SK-N-MC (cell line): ENCODE data around the gene CRP.
"Not testable (repeated sequence)": the region's sequence is repeated elsewhere in the genome, so short reads cannot be mapped to it uniquely, and the experiment has no call there.

Experiments used
- DNase-seq: peaks from one replicate; pipeline ENCODE4 v3.0.0-alpha.2; 2011; ENCODE audit warnings: low read depth, low spot score
- H3K27ac ChIP-seq: fragments of 200-600 bp; sonication (generic); 2 replicates; pipeline ENCODE4 v1.5.1; 2016; ENCODE audit warnings: mixed run types
- H3K36me3 ChIP-seq: fragments of 200-600 bp; sonication (generic); 2 replicates; pipeline ENCODE4 v1.6.1; 2017; ENCODE audit warnings: antibody characterized with exemption, low read length, mixed read lengths; ENCODE audit not compliant: insufficient read depth
- H3K4me3 ChIP-seq: fragments of 200-600 bp; sonication (generic); 2 replicates; pipeline ENCODE4 v1.5.1; 2016
- H3K9ac ChIP-seq: fragments of 200-600 bp; sonication (generic); 2 replicates; pipeline ENCODE4 v1.8.0; 2017; ENCODE audit warnings: mixed run types, mixed read lengths; ENCODE audit not compliant: insufficient read length
- H3K9me3 ChIP-seq: fragments of 200-600 bp; sonication (generic); 2 replicates; pipeline ENCODE4 v1.6.1; 2017; ENCODE audit warnings: low read depth, mild to moderate bottlenecking, antibody characterized with exemption, low read length, moderate library complexity, mixed read lengths
- EZH2 ChIP-seq: fragments of 200-600 bp; sonication (generic); IDR thresholded peaks from one replicate; pipeline ENCODE4 v1.6.1; 2017; ENCODE audit warnings: antibody characterized with exemption
- FOXP2 ChIP-seq: optimal IDR thresholded peaks from 2 replicates; pipeline ENCODE3; 2011; ENCODE audit warnings: mild to moderate bottlenecking, moderate library complexity; ENCODE audit not compliant: insufficient read depth; ENCODE audit errors: extremely low read length, control extremely low read depth
- POLR2AphosphoS5 ChIP-seq: IDR thresholded peaks from 2 replicates; pipeline ENCODE4 v1.6.1; 2012; ENCODE audit warnings: mild to moderate bottlenecking, low read depth, low read length, borderline replicate concordance

Gene CRP

GRCh38 chr1:159748370-159748769 lies 34.0 kb upstream of the CRP start:
- H3K36me3 ChIP-seq, result no peaks in the 10 kb centered on the region
- no peak for DNase-seq
- TF ChIP-seq EZH2, result no peak
- TF ChIP-seq POLR2AphosphoS5, result no peak
- TF ChIP-seq FOXP2, result no peak
- H3K27ac ChIP-seq, result no peak overlapping the region
- H3K9me3 ChIP-seq, result no peaks in the 10 kb centered on the region
- no peak overlapping the region for H3K9ac ChIP-seq
- H3K4me3 ChIP-seq, result no peak overlapping the region

GRCh38 chr1:159746666-159747065 lies 32.3 kb upstream of the CRP start:
- Histone ChIP-seq H3K36me3 (no peaks in the 10 kb centered on the region), H3K9me3 (no peaks in the 10 kb centered on the region), H3K27ac (no peak overlapping the region), H3K9ac (no peak overlapping the region), H3K4me3 (no peak overlapping the region)
- DNase-seq, result no peak
- no peak for TF ChIP-seq POLR2AphosphoS5
- no peak for TF ChIP-seq EZH2
- TF ChIP-seq FOXP2, result no peak

- Histone ChIP-seq H3K36me3 (no peaks in the 10 kb centered on the region), H3K4me3 (no peak overlapping the region), H3K9ac (no peak overlapping the region), H3K9me3 (no peaks in the 10 kb centered on the region), H3K27ac (no peak overlapping the region)
- TF ChIP-seq FOXP2, result no peak
- TF ChIP-seq EZH2, result no peak
- no peak for TF ChIP-seq POLR2AphosphoS5
- no peak for DNase-seq
These were observed 29.4 kb upstream of the CRP start for GRCh38 chr1:159743651-159744410.

- no peaks in the 10 kb centered on the region for H3K36me3 ChIP-seq
- H3K27ac ChIP-seq, result no peak overlapping the region
- H3K4me3 ChIP-seq, result no peak overlapping the region
- no peak for TF ChIP-seq EZH2
- DNase-seq, result no peak
- no peaks in the 10 kb centered on the region for H3K9me3 ChIP-seq
- no peak overlapping the region for H3K9ac ChIP-seq
These were observed 23.0 kb upstream of the CRP start for GRCh38 chr1:159737238-159737916.

- not testable (repeated sequence) for H3K27ac ChIP-seq, H3K4me3 ChIP-seq, DNase-seq, H3K9ac ChIP-seq, H3K36me3 ChIP-seq, H3K9me3 ChIP-seq
These were observed 8.8 kb upstream of the CRP start for GRCh38 chr1:159723188-159723587.

GRCh38 chr1:159719990-159720389 lies 5.6 kb upstream of the CRP start:
- no peaks in the 10 kb centered on the region for H3K9me3 ChIP-seq
- no peak overlapping the region for H3K27ac ChIP-seq
- TF ChIP-seq POLR2AphosphoS5 (no peak), FOXP2 (no peak), EZH2 (no peak)
- no peak for DNase-seq
- H3K36me3 ChIP-seq, result no peaks in the 10 kb centered on the region
- H3K4me3 ChIP-seq, result no peak overlapping the region
- no peak overlapping the region for H3K9ac ChIP-seq

GRCh38 chr1:159715855-159716254 lies 1.5 kb upstream of the CRP start:
- H3K36me3 ChIP-seq, result no peaks in the 10 kb centered on the region
- TF ChIP-seq FOXP2 (no peak), EZH2 (no peak), POLR2AphosphoS5 (no peak)
- H3K9me3 ChIP-seq, result no peaks in the 10 kb centered on the region
- no peak overlapping the region for H3K9ac ChIP-seq
- no peak overlapping the region for H3K4me3 ChIP-seq
- no peak overlapping the region for H3K27ac ChIP-seq
- no peak for DNase-seq

GRCh38 chr1:159712080-159712479 lies 2.3 kb downstream of the CRP start:
- no peak for TF ChIP-seq FOXP2
- no peak for TF ChIP-seq POLR2AphosphoS5
- no peak for TF ChIP-seq EZH2
- H3K9me3 ChIP-seq, result no peaks in the 10 kb centered on the region
- no peak for DNase-seq

More at GRCh38 chr1:159712080-159712479, 2.3 kb downstream of the CRP start:
- Histone ChIP-seq H3K9ac (no peak overlapping the region), H3K36me3 (no peaks in the 10 kb centered on the region), H3K27ac (no peak overlapping the region), H3K4me3 (no peak overlapping the region)
